Stomach (tissue), 9 donors: ENCODE measurements around the gene NSMCE4A. TPM values are rescaled to one million over a fixed set of nuclear protein-coding genes. Genes with fewer than 3 reads are reported as not detected.

ENCODE experiments used
- DNase-seq, 2 donors: peaks; one replicate each; pipeline versions ENCODE4 v3.0.0 to v3.0.0-alpha.2; 2013 to 2019
- H3K27ac ChIP-seq, 5 donors: fragments of 200-600 bp in 4 of 5; sonication (generic) in 4 of 5; one replicate each; pipeline ENCODE4 v1.5.1; 2013 to 2019; ENCODE audit warnings: mild to moderate bottlenecking in 1 of 5, moderate library complexity in 1 of 5
- H3K27me3 ChIP-seq, 3 donors: fragments of 200-600 bp; sonication (generic); one replicate each; pipeline ENCODE4 v1.5.1; 2017 to 2019; ENCODE audit warnings: mixed run types in 1 of 3
- H3K36me3 ChIP-seq, 4 donors: fragments of 200-600 bp; sonication (generic); 1 replicate in 3 of 4; 2 replicates in 1 of 4; pipeline ENCODE4 v1.5.1; 2016 to 2019
- H3K4me1 ChIP-seq, 4 donors: fragments of 200-600 bp; sonication (generic); one replicate each; pipeline ENCODE4 v1.5.1; 2016 to 2019
- H3K4me3 ChIP-seq, 4 donors: fragments of 200-600 bp; sonication (generic) in 3 of 4; one replicate each; pipeline ENCODE4 v1.5.1; 2016 to 2019; ENCODE audit warnings: mild to moderate bottlenecking in 1 of 4
- H3K9me3 ChIP-seq, 4 donors: fragments of 200-600 bp; sonication (generic); one replicate each; pipeline ENCODE4 v1.5.1; 2016 to 2019
- CTCF ChIP-seq, 7 experiments: fragments of 450-650 bp in 4 of 7; fragments of 200-600 bp in 3 of 7; sonication (generic) in 3 of 7; IDR thresholded peaks; one replicate each; pipeline ENCODE4 v1.5.1; 2016 to 2019; ENCODE audit warnings: antibody characterized with exemption in 7 of 7, control low read depth in 2 of 7, mild to moderate bottlenecking in 1 of 7
- EP300 ChIP-seq: sonication (generic); formaldehyde crosslinking; IDR thresholded peaks from one replicate; pipeline ENCODE4 v1.6.1; 2017; ENCODE audit warnings: antibody characterized with exemption
- POLR2A ChIP-seq, 4 donors: fragments of 450-650 bp; IDR thresholded peaks; one replicate each; pipeline ENCODE4 v1.6.1; 2016; ENCODE audit warnings: antibody characterized with exemption in 4 of 4, control low read depth in 2 of 4, mild to moderate bottlenecking in 1 of 4, moderate library complexity in 1 of 4
- POLR2AphosphoS5 ChIP-seq, 3 donors: sonication (generic); formaldehyde crosslinking; IDR thresholded peaks; one replicate each; pipeline ENCODE4 v1.6.1; 2016; ENCODE audit warnings: antibody characterized with exemption in 3 of 3
- WGBS, 5 donors: extraction: QIAGEN DNeasy Blood & Tissue Kit in 3 of 5; methylation state at CpG; one replicate each; pipeline versions ENCODE4 v1.1.5 to v1.1.7; 2013 to 2018; 5-methylcytosine and 5-hydroxymethylcytosine counted together
- intact Hi-C: fragments of 100-400 bp; cut with DNase I; formaldehyde crosslinking; loops from one replicate; pipeline ENCODE4 v1.15.1; 2023; ENCODE audit warnings: low total_unique reads
- polyA plus RNA-seq, 3 donors: library from polyadenylated mRNA; stranded (reverse); fragments of 200-250 nt; gene quantifications; one replicate each; pipeline ENCODE4 v1.2.3, GENCODE V29; 2013
- small RNA-seq, 4 donors: library from RNA; depleted of rRNA; stranded (forward); fragments of <200 nt; gene quantifications; one replicate each; pipeline ENCODE3, GENCODE V24; 2016
- total RNA-seq, 5 donors: library from RNA; depleted of rRNA; stranded (reverse); fragments of >200 nt; gene quantifications; one replicate each; pipeline versions ENCODE4 v1.1.0 to v1.2.3, GENCODE V29; 2014 to 2016
- donor health status: healthy with polysubstance abuse.
- donor health status: Bipolar disorder and iron deficiency.
- donor health status: healthy.

The NSMCE4A gene
- total and polyA plus RNA-seq, 8 donors = 43.8 to 441 (median 96.4) TPM

GRCh38 chr10:121911421-121911697, 63.7 kb downstream of the NSMCE4A start:
- WGBS, 5 donors = 90 to 92% (median 92%) methylated on average over 2 of the region's 2 CpGs
- no peak overlapping the region for H3K4me3 ChIP-seq
- no peaks in the 10 kb centered on the region for H3K4me1 ChIP-seq
- intact Hi-C loops = no loop called here
- no peak for DNase-seq
- no peak for TF ChIP-seq POLR2A (IDR thresholded peaks at IDR 0.05)
- TF ChIP-seq POLR2AphosphoS5 (IDR thresholded peaks at IDR 0.05) = no peak
- TF ChIP-seq EP300 = no peak
- no peak for TF ChIP-seq CTCF (IDR thresholded peaks at IDR 0.05)
- H3K27me3 ChIP-seq = no peaks in the 10 kb centered on the region
- H3K9me3 ChIP-seq = no peaks in the 10 kb centered on the region
- H3K27ac ChIP-seq = no peak overlapping the region
- peaks cover 10 to 88% (median 79%) of the 10 kb centered on the region in 4 donors for H3K36me3 ChIP-seq

DNA sequence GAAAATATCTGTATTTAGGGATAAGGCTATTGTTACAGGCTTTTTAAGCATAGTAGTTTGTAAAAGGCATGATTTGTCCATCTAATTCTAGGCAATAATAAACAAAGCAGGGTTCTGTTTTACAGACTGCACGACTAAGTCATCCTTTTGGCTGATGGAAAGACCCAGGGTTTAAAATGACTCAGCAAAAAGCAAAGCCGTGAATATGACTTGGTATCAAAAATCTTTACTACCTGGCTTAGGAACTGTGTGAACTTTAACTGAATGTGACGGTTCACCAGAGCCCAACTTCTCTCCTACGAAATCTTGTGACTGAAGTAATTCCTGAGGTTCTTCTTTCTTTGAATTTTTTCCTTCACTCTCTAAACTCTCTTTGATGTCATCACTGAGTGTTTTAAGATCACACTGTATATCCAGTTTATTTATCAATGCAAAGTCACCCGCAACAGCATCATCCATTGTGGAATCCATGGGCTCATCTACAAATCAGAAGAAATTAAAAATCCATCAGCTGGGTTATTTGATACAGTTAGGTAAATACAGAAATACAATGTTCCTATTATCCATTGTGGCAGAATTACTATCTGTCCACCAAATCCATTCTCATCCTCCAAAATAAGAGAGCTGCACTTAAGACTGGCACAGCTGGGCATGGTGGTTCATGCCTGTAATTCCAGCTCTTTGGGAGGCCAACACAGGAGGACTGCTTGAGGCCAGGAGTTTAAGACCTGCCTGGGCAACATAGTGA, 64.2 kb downstream of the NSMCE4A start:
- Histone ChIP-seq H3K9me3 (no peaks in the 10 kb centered on the region), H3K4me1 (no peaks in the 10 kb centered on the region), H3K4me3 (no peak overlapping the region), H3K36me3 (peaks cover 10 to 87% (median 79%) of the 10 kb centered on the region in 4 donors), H3K27ac (no peak overlapping the region), H3K27me3 (no peaks in the 10 kb centered on the region)
- TF ChIP-seq POLR2AphosphoS5 (IDR thresholded peaks at IDR 0.05) (no peak), POLR2A (IDR thresholded peaks at IDR 0.05) (no peak), EP300 (no peak), CTCF (IDR thresholded peaks at IDR 0.05) (no peak)
- 51 to 67% (median 61%) methylated on average over 5 of the region's 5 CpGs for WGBS, 5 donors
- no peak for DNase-seq
- intact Hi-C loops = no loop called here

Small RNA genes lying within 50 kb of the gene (small RNA-seq; reads per million reads assigned to genes)
- gene RF02219 = 0 reads per million in 4 donors

Other genes with a start within 250 kb of the NSMCE4A start
- 10 to 100 TPM in 3 of 5 donors, 1 to 10 TPM in 2; 8.8 to 47.4 (median 17.0) TPM for gene ATE1, start 47.2 kb downstream of the NSMCE4A start, total RNA-seq
- gene ATE1, start 47.2 kb downstream of the NSMCE4A start, polyA plus RNA-seq = 1 to 10 TPM; 4.9 to 9.2 (median 6.9) TPM
- 100 to 1,000 TPM in 1 of 5 donors, 10 to 100 TPM in 4; 35.2 to 102 (median 73.7) TPM for gene TACC2, start 13.9 kb upstream of the NSMCE4A start, total RNA-seq
- gene TACC2, start 13.9 kb upstream of the NSMCE4A start, polyA plus RNA-seq = 10 to 100 TPM; 29.0 to 49.1 (median 44.4) TPM